ENCODE measurements around the gene FOXC1.
A peak's percentile ranks its signal among the peaks of the same experiment; 100 is the strongest.

Gene FOXC1

GRCh38 chr6:1594445-1595200 lies 15.1 kb upstream of the FOXC1 start:
- no peak overlapping the region for H2AFZ ChIP-seq (ENCODE audit: low read depth, low read length)

DNA sequence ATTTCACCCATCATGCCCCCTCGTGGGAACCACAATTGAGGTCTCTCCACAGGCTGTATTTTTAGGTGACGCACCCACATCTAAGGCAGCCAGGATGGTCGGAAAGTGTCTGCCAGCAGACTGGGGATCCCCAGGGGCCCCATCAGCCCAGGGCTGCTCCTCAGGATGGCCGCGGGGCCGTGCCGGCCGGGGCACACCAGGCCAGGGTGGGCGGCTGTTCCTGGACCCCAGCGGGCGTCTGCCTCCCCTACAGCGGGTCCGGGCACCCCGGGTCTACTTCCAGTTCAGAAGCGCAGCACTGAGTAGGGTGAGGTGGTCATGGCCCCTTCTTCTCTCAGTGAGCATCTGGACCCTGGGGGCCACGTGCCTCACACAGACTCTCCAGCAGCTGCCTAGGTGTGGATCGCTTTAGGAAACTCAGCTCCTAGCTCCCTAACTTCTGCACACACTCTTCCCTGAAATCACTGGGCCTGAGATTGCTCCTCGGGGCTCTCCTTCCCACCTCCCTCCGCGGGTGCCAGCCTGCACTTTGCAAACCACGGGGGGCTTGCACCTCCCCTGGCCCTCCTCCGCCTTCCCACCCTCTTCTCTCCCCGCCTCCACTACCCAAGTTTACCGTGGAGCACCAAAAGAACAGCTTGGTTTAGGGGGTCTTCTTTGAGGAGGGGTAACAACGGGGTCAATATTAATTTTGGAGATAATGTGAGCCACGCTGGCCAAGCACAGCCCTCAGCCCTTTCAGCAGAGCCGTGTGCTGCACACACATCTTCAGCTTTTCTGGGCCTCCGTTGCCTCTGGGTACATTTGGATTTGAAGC lies 14.2 kb upstream of the FOXC1 start:
- Histone ChIP-seq H2AFZ (ENCODE audit: low read depth, low read length) (peak overlapping the region; percentile 49; the same call in 1 of the 2 replicates), H3K27me3 (ENCODE audit: insufficient read depth, low read length, poor library complexity) (peaks cover 10% of the 10 kb centered on the region), H3K4me1 (ENCODE audit: insufficient read depth, low read length) (peaks cover 26% of the 10 kb centered on the region), H3K9ac (ENCODE audit: low read depth, low read length) (peak overlapping the region; percentile 0; the same call in 1 of the 2 replicates), H3K27ac (ENCODE audit: low read length) (no peak overlapping the region), H3K79me2 (ENCODE audit: insufficient read depth, low read length) (no peaks in the 10 kb centered on the region), H3K9me3 (ENCODE audit: insufficient read depth, low read length, severe bottlenecking) (no peaks in the 10 kb centered on the region), H4K20me1 (ENCODE audit: insufficient read depth, low read length) (no peaks in the 10 kb centered on the region; the same call in 1 of the 2 replicates), H3K4me2 (ENCODE audit: insufficient read depth, low read length) (peak overlapping the region; percentile 61), H3K4me3 (ENCODE audit: low read depth in 1 of 2, low read length in 2 of 2) (peak overlapping the region in 1 of 2 experiments; percentile 44; a peak in 2 of 4 replicates), H3K36me3 (ENCODE audit: insufficient read depth, low read length) (no peaks in the 10 kb centered on the region)
- ATAC-seq (ENCODE audit: insufficient read depth, low read depth) = peak; percentile 74
- TF ChIP-seq, protein P1, sequence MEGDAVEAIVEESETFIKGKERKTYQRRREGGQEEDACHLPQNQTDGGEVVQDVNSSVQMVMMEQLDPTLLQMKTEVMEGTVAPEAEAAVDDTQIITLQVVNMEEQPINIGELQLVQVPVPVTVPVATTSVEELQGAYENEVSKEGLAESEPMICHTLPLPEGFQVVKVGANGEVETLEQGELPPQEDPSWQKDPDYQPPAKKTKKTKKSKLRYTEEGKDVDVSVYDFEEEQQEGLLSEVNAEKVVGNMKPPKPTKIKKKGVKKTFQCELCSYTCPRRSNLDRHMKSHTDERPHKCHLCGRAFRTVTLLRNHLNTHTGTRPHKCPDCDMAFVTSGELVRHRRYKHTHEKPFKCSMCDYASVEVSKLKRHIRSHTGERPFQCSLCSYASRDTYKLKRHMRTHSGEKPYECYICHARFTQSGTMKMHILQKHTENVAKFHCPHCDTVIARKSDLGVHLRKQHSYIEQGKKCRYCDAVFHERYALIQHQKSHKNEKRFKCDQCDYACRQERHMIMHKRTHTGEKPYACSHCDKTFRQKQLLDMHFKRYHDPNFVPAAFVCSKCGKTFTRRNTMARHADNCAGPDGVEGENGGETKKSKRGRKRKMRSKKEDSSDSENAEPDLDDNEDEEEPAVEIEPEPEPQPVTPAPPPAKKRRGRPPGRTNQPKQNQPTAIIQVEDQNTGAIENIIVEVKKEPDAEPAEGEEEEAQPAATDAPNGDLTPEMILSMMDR (IDR thresholded peaks at IDR 0.05; ENCODE audit: borderline replicate concordance, extremely low read depth, low read length, poor library complexity, severe bottlenecking) = no peak
- peak; percentile 57 for DNase-seq

More at GRCh38 chr6:1594445-1595200, 15.1 kb upstream of the FOXC1 start:
- Histone ChIP-seq H3K4me2 (ENCODE audit: insufficient read depth, low read length) (peak overlapping the region; percentile 61), H3K27ac (ENCODE audit: low read length) (no peak overlapping the region), H3K36me3 (ENCODE audit: insufficient read depth, low read length) (no peaks in the 10 kb centered on the region), H3K9me3 (ENCODE audit: insufficient read depth, low read length, severe bottlenecking) (no peaks in the 10 kb centered on the region), H3K79me2 (ENCODE audit: insufficient read depth, low read length) (no peaks in the 10 kb centered on the region), H3K4me1 (ENCODE audit: insufficient read depth, low read length) (peaks cover 26% of the 10 kb centered on the region), H3K9ac (ENCODE audit: low read depth, low read length) (no peak overlapping the region), H3K27me3 (ENCODE audit: insufficient read depth, low read length, poor library complexity) (peaks cover 10% of the 10 kb centered on the region), H3K4me3 (ENCODE audit: low read depth in 1 of 2, low read length in 2 of 2) (peak overlapping the region in 1 of 2 experiments; percentile 18; a peak in 2 of 4 replicates), H4K20me1 (ENCODE audit: insufficient read depth, low read length) (no peaks in the 10 kb centered on the region; the same call in 1 of the 2 replicates)
- TF ChIP-seq, protein P1 (IDR thresholded peaks at IDR 0.05; ENCODE audit: borderline replicate concordance, extremely low read depth, low read length, poor library complexity, severe bottlenecking) = no peak
- no peak for TF ChIP-seq EZH2 (IDR thresholded peaks at IDR 0.05; ENCODE audit: borderline replicate concordance, low read depth, low read length, severe bottlenecking)
- no peak for DNase-seq
- ATAC-seq (ENCODE audit: insufficient read depth, low read depth) = peak; percentile 58

- Histone ChIP-seq H3K36me3 (ENCODE audit: insufficient read depth, low read length) (no peaks in the 10 kb centered on the region), H3K27me3 (ENCODE audit: insufficient read depth, low read length, poor library complexity) (peaks cover 10% of the 10 kb centered on the region), H3K9me3 (ENCODE audit: insufficient read depth, low read length, severe bottlenecking) (no peaks in the 10 kb centered on the region), H3K4me2 (ENCODE audit: insufficient read depth, low read length) (peak overlapping the region; percentile 61), H3K9ac (ENCODE audit: low read depth, low read length) (peak overlapping the region; percentile 7; the same call in 1 of the 2 replicates), H3K27ac (ENCODE audit: low read length) (no peak overlapping the region), H2AFZ (ENCODE audit: low read depth, low read length) (peak overlapping the region; percentile 49), H3K4me3 (ENCODE audit: low read depth in 1 of 2, low read length in 2 of 2) (peak overlapping the region in 1 of 2 experiments; percentile 44; a peak in 2 of 4 replicates), H4K20me1 (ENCODE audit: insufficient read depth, low read length) (no peaks in the 10 kb centered on the region; the same call in 1 of the 2 replicates), H3K79me2 (ENCODE audit: insufficient read depth, low read length) (no peaks in the 10 kb centered on the region), H3K4me1 (ENCODE audit: insufficient read depth, low read length) (peaks cover 26% of the 10 kb centered on the region)
- DNase-seq (peak; percentile 69), ATAC-seq (ENCODE audit: insufficient read depth, low read depth) (peak; percentile 74)
- no peak for TF ChIP-seq EZH2 (IDR thresholded peaks at IDR 0.05; ENCODE audit: borderline replicate concordance, low read depth, low read length, severe bottlenecking)
- TF ChIP-seq, protein P1 (IDR thresholded peaks at IDR 0.05; ENCODE audit: borderline replicate concordance, extremely low read depth, low read length, poor library complexity, severe bottlenecking) = peak; percentile 94
Measured at GRCh38 chr6:1596088-1596852, 13.4 kb upstream of the FOXC1 start.
